MM.1S (cell line): ENCODE results near the gene CEP104.

Experiments used
- CTCF ChIP-seq: fragments of 300-600 bp; sonication (generic); IDR thresholded peaks from 2 replicates; pipeline ENCODE4 v1.5.1; 2016; ENCODE audit warnings: antibody characterized with exemption, low read length, mixed read lengths
- EZH2 ChIP-seq: fragments of 300-600 bp; sonication (generic); optimal IDR thresholded peaks from 2 replicates; pipeline ENCODE3; 2017; ENCODE audit warnings: low read depth, mild to moderate bottlenecking, antibody characterized with exemption, low read length, mixed read lengths

GRCh38 chr1:3817821-3818597 is 39.0 kb downstream of the CEP104 start:
- TF ChIP-seq CTCF: no peak
- TF ChIP-seq EZH2: no peak
